Fibroblast of skin of right biceps (primary cell): Measurements from ENCODE around the gene UGT1A9.

Source experiments
- DNase-seq: peaks from one replicate; pipeline ENCODE4 v3.0.0-alpha.2; 2013

Gene UGT1A9

GRCh38 chr2:233764264-233764663 lies 92.6 kb downstream of the UGT1A9 start:
- peak; percentile 11 for DNase-seq

- DNase-seq: no peak
Measured at GRCh38 chr2:233764761-233765160, 93.1 kb downstream of the UGT1A9 start.

- no peak for DNase-seq
Measured at GRCh38 chr2:233766416-233766815, 94.7 kb downstream of the UGT1A9 start.

- no peak for DNase-seq
Measured at GRCh38 chr2:233768076-233768475, 96.4 kb downstream of the UGT1A9 start.

DNA sequence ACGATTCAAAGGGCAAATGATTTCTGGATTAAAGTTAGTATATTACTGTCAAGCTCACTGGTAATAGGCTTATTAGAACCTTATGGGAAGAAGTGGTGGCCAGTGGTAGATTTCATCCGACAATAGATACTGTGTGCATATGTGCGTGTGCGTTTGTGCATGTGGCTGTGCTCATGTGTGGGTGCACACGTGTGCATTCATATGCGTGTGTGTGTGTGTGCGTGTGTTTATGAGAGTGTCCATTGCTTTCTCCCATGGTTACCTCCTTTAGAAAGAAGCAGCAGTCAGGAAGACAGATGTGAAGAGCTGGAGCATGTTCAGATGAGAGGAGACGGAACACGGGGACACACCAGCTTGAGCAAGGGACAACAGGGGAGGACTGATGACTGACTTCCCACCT lies 97.6 kb downstream of the UGT1A9 start:
- no peak for DNase-seq

- DNase-seq: no peak
Measured at GRCh38 chr2:233772153-233772552, 100.5 kb downstream of the UGT1A9 start.

- no peak for DNase-seq
Measured at GRCh38 chr2:233772583-233772982, 100.9 kb downstream of the UGT1A9 start.

- no peak for DNase-seq
Measured at GRCh38 chr2:233773854-233774253, 102.2 kb downstream of the UGT1A9 start.

GRCh38 chr2:233775414-233775813 lies 103.7 kb downstream of the UGT1A9 start:
- DNase-seq: no peak

DNA sequence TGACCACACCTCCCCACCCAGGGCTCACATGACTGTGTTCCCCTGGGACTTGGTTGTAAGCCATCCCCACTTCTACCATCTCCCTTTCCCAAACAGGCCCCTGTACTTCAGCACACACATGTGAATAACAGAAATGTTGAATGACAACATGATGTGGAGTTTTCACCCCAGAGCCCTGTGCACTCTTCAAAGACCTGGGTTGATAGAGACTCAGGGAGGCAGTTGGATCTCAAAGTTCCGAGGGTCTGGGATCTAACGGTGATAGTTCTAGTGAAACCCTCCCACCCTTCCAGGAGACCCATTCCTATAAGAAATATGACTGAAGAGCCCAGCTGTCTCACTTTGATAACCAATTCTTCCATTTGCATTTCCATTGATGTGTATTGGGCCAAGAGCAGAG lies 106.3 kb downstream of the UGT1A9 start, which contains the start of gene MROH2A:
TSS of gene MROH2A (plus strand) at position 301 of the 400 bp plus-strand sequence. CDS start 1,029 bp downstream, outside the sequence.
- no peak for DNase-seq

GRCh38 chr2:233779722-233780121 lies 108.0 kb downstream of the UGT1A9 start:
- DNase-seq: no peak

GRCh38 chr2:233780771-233781170 lies 109.1 kb downstream of the UGT1A9 start:
- DNase-seq: no peak

GRCh38 chr2:233789554-233789953 lies 117.9 kb downstream of the UGT1A9 start:
- no peak for DNase-seq

GRCh38 chr2:233791151-233791882 lies 119.6 kb downstream of the UGT1A9 start:
- no peak for DNase-seq

DNA sequence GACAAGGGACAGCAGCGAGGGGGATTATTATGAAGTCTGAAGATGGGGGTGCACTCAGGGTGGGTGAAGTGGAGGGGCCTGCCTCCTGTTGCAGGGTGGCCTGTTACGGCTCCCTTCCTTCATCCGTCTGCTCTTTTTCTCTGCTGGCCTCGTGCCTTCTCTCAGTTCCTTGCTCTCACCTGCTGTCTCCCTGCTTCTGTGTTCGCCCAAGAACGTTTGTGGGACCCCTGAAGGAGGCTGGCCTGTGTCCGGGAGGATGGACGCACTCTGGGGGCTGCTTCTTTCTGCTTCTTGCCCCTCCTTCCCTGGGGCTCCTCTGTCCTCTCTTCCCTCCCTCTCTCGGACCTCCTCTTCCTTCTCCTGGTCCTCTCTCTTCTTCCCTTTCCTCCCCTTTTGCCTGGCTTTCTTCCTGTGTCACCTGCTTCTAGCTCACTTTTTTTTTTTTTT lies 120.2 kb downstream of the UGT1A9 start:
- no peak for DNase-seq

DNA sequence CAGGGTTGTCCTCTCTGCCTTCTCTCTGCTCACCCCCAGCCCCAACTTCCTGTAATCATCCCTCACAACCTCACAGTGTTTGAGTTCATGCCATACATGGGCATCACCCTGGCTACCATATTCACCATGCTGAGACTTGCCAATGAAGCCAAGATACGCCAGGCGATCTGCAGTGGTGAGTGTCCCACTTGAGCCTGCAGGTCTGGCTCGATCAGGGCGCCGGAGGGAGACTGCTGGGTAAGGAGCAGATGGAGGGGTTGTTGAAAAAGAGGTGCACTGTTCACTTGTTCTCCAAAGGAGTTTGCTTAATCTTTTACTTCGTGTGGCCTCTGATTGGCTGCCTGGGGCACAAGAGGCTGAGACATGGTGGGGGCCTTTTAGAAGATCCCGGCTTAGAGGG lies 121.0 kb downstream of the UGT1A9 start:
- no peak for DNase-seq

- no peak for DNase-seq
Measured at GRCh38 chr2:233793465-233794127, 121.9 kb downstream of the UGT1A9 start.

- no peak for DNase-seq
Measured at GRCh38 chr2:233794128-233794658, 122.5 kb downstream of the UGT1A9 start.

DNA sequence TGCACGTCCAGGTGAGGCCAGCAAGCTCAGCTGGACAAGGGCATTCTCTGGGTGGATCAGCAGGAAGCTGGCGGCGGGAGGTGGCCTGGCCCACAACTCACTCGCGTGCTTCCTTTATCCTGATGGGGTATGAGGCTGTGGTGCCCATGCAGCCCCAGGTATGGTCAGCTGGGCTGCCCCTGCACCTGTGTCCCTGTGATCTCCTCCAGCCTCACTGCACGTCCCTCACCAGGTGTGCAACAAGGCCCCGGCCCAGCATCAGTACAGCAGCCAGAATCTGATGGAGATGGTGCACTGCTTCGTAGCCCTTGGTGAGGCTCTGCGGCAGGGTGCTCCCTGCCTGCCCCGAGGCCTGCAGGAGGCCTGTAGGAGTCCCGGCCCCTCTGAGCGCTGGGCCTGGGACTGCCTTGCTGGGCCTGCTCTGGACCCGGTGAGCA lies 124.1 kb downstream of the UGT1A9 start:
- DNase-seq: no peak

DNA sequence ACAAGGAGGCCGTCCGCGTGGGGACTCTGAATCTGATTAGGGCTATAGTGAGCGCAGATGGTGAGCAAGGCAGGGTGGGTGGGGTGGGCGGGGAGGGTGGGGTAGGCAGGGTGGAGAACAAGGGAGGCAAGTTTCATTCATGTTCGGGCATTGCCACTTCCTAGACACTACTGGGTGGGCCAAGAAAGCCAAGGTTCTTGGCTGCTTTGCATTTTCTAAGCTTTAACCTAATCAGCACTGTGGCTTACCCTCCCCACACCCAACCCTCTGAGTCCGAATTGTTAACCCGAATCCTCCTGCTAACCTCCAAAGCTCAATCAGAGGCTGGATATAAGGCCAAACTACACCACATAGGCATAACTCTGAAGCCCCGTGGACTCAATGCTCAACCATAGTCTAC lies 124.6 kb downstream of the UGT1A9 start:
- no peak for DNase-seq

GRCh38 chr2:233798335-233799086 lies 126.8 kb downstream of the UGT1A9 start:
- no peak for DNase-seq

DNA sequence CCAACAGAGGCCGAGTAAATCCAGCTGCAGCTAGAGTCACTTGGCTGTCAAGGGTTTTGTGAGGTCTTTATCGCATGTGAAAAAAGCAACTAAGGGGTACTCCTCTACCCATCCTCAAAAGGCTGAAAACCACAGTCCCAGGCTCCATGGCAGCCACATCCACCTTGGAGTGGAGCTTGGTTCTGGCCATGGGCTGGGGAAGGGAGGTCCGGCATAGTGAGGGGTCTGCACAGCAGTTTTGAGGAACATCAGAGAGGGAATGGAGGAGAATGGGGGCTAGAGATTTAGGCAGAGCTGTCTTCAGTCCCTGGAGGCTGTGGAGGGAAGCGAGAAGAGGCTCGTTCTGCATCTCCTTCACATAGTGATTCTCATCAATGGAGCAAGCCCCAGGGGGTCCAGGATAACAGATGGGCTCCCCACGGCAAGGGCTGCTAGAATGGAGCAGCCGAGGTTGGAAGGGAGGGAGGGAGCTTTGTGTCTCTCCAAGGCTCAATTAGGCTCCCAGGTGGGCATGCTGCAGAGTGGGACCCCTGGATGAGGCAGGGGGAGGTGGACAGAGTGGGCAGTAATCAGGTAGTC lies 127.5 kb downstream of the UGT1A9 start:
- DNase-seq: no peak

- no peak for DNase-seq
Measured at GRCh38 chr2:233799716-233800115, 128.0 kb downstream of the UGT1A9 start.
